Liver (tissue), 9 donors: Measurements from ENCODE around the gene LXN. TPM values are rescaled to one million over a fixed set of nuclear protein-coding genes. Genes with fewer than 3 reads are reported as not detected.

ENCODE experiments used
- DNase-seq: peaks from one replicate; pipeline ENCODE4 v3.0.0-alpha.2; 2017; ENCODE audit warnings: low spot score
- H3K27ac ChIP-seq, 2 donors: one replicate each; pipeline ENCODE4 v1.7.0; 2013; ENCODE audit warnings: inconsistent platforms in 2 of 2, low read length in 2 of 2, control low read depth in 1 of 2, low read depth in 1 of 2, mild to moderate bottlenecking in 1 of 2
- H3K27me3 ChIP-seq, 4 donors: one replicate each; pipeline versions ENCODE4 v1.6.1 to v1.7.0; 2013; ENCODE audit warnings: low read length in 3 of 4, inconsistent platforms in 1 of 4, mild to moderate bottlenecking in 1 of 4, moderate library complexity in 1 of 4; ENCODE audit not compliant: control insufficient read depth in 4 of 4, insufficient read depth in 4 of 4
- H3K36me3 ChIP-seq, 4 donors: one replicate each; pipeline versions ENCODE4 v1.6.1 to v1.7.0; 2013; ENCODE audit warnings: low read length in 3 of 4, mild to moderate bottlenecking in 3 of 4, low read depth in 1 of 4, moderate library complexity in 1 of 4; ENCODE audit not compliant: control insufficient read depth in 4 of 4, insufficient read depth in 3 of 4
- H3K4me1 ChIP-seq, 4 donors: one replicate each; pipeline versions ENCODE4 v1.6.1 to v1.7.0; 2013; ENCODE audit warnings: low read length in 3 of 4, mild to moderate bottlenecking in 3 of 4, moderate library complexity in 1 of 4; ENCODE audit not compliant: control insufficient read depth in 4 of 4, insufficient read depth in 4 of 4
- H3K4me3 ChIP-seq, 3 donors: one replicate each; pipeline versions ENCODE4 v1.6.1 to v1.7.0; 2013; ENCODE audit warnings: low read length in 3 of 3, control low read depth in 1 of 3, low read depth in 1 of 3, mild to moderate bottlenecking in 1 of 3
- H3K9ac ChIP-seq, 2 donors: one replicate each; pipeline ENCODE4 v1.7.0; 2013; ENCODE audit warnings: low read length in 2 of 2, mild to moderate bottlenecking in 2 of 2, moderate library complexity in 2 of 2, control low read depth in 1 of 2, low read depth in 1 of 2
- H3K9me3 ChIP-seq, 4 donors: one replicate each; pipeline versions ENCODE4 v1.6.1 to v1.7.0; 2013; ENCODE audit warnings: low read length in 3 of 4; ENCODE audit not compliant: control insufficient read depth in 4 of 4
- ATF3 ChIP-seq: IDR thresholded peaks from 2 replicates; pipeline ENCODE4 v1.6.1; 2016; ENCODE audit warnings: antibody characterized with exemption
- CTCF ChIP-seq: fragments of 150-350 bp; IDR thresholded peaks from 2 replicates; pipeline ENCODE4 v1.5.1; 2017; ENCODE audit warnings: improper control_type of control experiment, low read depth, low read length; ENCODE audit not compliant: missing input control
- EGR1 ChIP-seq, 2 donors: IDR thresholded peaks; 2 replicates each; pipeline ENCODE4 v1.6.1; 2016 to 2018; ENCODE audit warnings: antibody characterized with exemption in 2 of 2, low read depth in 2 of 2
- FOXA1 ChIP-seq: IDR thresholded peaks from 2 replicates; pipeline ENCODE4 v1.6.1; 2016; ENCODE audit warnings: antibody characterized with exemption
- FOXA2 ChIP-seq: IDR thresholded peaks from 2 replicates; pipeline ENCODE4 v1.6.1; 2016; ENCODE audit warnings: antibody characterized with exemption
- GABPA ChIP-seq, 2 donors: IDR thresholded peaks in 1 of 2; conservative IDR thresholded peaks in 1 of 2; 2 replicates each; pipeline ENCODE4 v1.6.1; 2016; ENCODE audit warnings: antibody characterized with exemption in 2 of 2, mild to moderate bottlenecking in 1 of 2, moderate library complexity in 1 of 2
- HNF4A ChIP-seq, 2 donors: conservative IDR thresholded peaks; 2 replicates each; pipeline ENCODE4 v1.6.1; 2016; ENCODE audit warnings: antibody characterized with exemption in 2 of 2, mild to moderate bottlenecking in 2 of 2
- HNF4G ChIP-seq: IDR thresholded peaks from 2 replicates; pipeline ENCODE4 v1.6.1; 2016; ENCODE audit warnings: antibody characterized with exemption
- JUND ChIP-seq, 2 donors: IDR thresholded peaks; 2 replicates each; pipeline ENCODE4 v1.6.1; 2016; ENCODE audit warnings: antibody characterized with exemption in 2 of 2
- MAX ChIP-seq: IDR thresholded peaks from 2 replicates; pipeline ENCODE4 v1.6.1; 2016; ENCODE audit warnings: antibody characterized with exemption
- NR2F2 ChIP-seq: IDR thresholded peaks from 2 replicates; pipeline ENCODE4 v1.6.1; 2016; ENCODE audit warnings: antibody characterized with exemption
- RAD21 ChIP-seq, 2 donors: IDR thresholded peaks; 2 replicates each; pipeline ENCODE4 v1.6.1; 2016; ENCODE audit warnings: antibody characterized with exemption in 2 of 2, mild to moderate bottlenecking in 2 of 2
- REST ChIP-seq: IDR thresholded peaks from 2 replicates; pipeline ENCODE4 v1.6.1; 2016; ENCODE audit warnings: antibody characterized with exemption, mild to moderate bottlenecking
- RXRA ChIP-seq, 2 donors: IDR thresholded peaks; 2 replicates each; pipeline ENCODE4 v1.6.1; 2017 to 2018; ENCODE audit warnings: antibody characterized with exemption in 2 of 2, mild to moderate bottlenecking in 1 of 2
- SP1 ChIP-seq: IDR thresholded peaks from 2 replicates; pipeline ENCODE4 v1.6.1; 2018; ENCODE audit warnings: antibody characterized with exemption, mild to moderate bottlenecking
- TAF1 ChIP-seq: conservative IDR thresholded peaks from 2 replicates; pipeline ENCODE4 v1.6.1; 2016; ENCODE audit warnings: antibody characterized with exemption, mild to moderate bottlenecking
- YY1 ChIP-seq: IDR thresholded peaks from 2 replicates; pipeline ENCODE4 v1.6.1; 2016; ENCODE audit warnings: antibody characterized with exemption, mild to moderate bottlenecking
- WGBS: extraction: QIAGEN DNeasy Blood & Tissue Kit; methylation state at CpG from one replicate; pipeline ENCODE4 v1.1.7; 2013; 5-methylcytosine and 5-hydroxymethylcytosine counted together
- polyA plus RNA-seq, 2 donors: library from polyadenylated mRNA; stranded (reverse) in 1 of 2; unstranded in 1 of 2; fragments of 200-250 nt in 1 of 2; fragments of >200 nt in 1 of 2; fragmentation: Nextera tagmentation in 1 of 2; extraction: Ambion mirVana in 1 of 2; gene quantifications; one replicate each; pipeline versions ENCODE4 v1.2.1 to v1.2.3, GENCODE V29; 2013 to 2015
- total RNA-seq, 2 donors: library from RNA; depleted of rRNA; stranded (reverse); fragments of >200 nt; gene quantifications; one replicate each; pipeline ENCODE4 v1.2.3, GENCODE V29; 2014
- TF ChIP-seq, protein P1 (sequence below): IDR thresholded peaks from 2 replicates; pipeline ENCODE4 v1.6.1; 2016; ENCODE audit warnings: antibody characterized with exemption
- donor health status: healthy.
- donor health status: healthy.
- donor health status: healthy.
- donor health status: healthy.
- donor health status: healthy.

The LXN gene
- total and polyA plus RNA-seq, 4 donors, result 1.7 to 52.2 (median 2.6) TPM

DNA sequence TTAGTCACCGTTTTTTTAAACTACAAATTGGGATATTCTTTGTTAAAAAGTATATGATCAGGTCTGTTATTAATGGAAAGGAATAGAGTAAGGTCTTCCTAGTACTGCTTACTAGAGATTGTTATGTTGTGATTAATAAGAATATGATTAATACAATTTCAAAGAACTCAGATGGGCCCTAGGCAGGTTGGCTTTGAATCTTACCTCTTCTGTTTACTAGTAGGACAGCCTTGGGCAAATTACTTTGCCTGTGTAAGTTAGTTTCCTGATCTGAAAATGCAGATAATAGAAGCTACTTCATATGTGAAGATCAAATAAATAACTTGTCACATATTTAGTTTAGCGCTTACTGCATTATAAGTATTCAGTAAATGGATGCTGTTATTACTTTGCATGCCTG is 21.3 kb downstream of the LXN start:
- H3K4me1 ChIP-seq, result peaks cover 0 to 3% (median under 1%) of the 10 kb centered on the region in 4 donors

DNA sequence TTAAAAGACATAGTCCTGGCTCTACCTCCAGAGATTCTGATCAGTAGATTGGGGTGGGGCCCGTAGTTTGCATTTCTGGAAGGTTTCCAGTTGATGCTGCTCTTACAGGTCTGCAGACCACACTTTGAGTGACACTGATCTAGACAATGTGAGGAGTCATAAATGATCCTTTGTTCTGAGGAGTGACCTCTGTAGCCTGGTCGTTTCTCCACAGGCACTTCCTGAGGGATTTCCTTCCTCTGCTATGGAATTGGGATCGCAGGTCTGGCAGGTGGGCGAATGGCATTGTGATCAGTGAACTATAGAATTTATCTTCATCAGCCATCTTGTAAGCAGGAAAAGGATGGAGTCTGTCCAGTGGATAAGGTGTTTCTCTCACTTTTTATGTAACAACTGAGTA is 22.7 kb downstream of the LXN start:
- H3K9me3 ChIP-seq, result no peaks in the 10 kb centered on the region
- no peak for DNase-seq
- TF ChIP-seq RAD21 (IDR thresholded peaks at IDR 0.05) (no peak), NR2F2 (peak; percentile 25), SP1 (no peak), YY1 (no peak), ATF3 (no peak)
- 76% methylated on average over 4 of the region's 4 CpGs for WGBS
- H3K4me1 ChIP-seq, result peaks cover 2 to 13% (median 11%) of the 10 kb centered on the region in 4 donors
- H3K27ac ChIP-seq, result no peak overlapping the region
- H3K4me3 ChIP-seq, result no peak overlapping the region
- H3K27me3 ChIP-seq, result no peaks in the 10 kb centered on the region
- no peak overlapping the region for H3K9ac ChIP-seq
- H3K36me3 ChIP-seq, result peaks cover 0 to 40% (median 26%) of the 10 kb centered on the region in 4 donors

More for the DNA sequence above, 21.3 kb downstream of the LXN start:
- Histone ChIP-seq H3K36me3 (peaks cover 0 to 46% (median 32%) of the 10 kb centered on the region in 4 donors), H3K9me3 (no peaks in the 10 kb centered on the region), H3K27ac (no peak overlapping the region), H3K9ac (no peak overlapping the region), H3K27me3 (no peaks in the 10 kb centered on the region), H3K4me3 (no peak overlapping the region)
- no peak for TF ChIP-seq RXRA (IDR thresholded peaks at IDR 0.05)
- TF ChIP-seq RAD21 (IDR thresholded peaks at IDR 0.05), result no peak
- no peak for TF ChIP-seq JUND (IDR thresholded peaks at IDR 0.05)
- TF ChIP-seq YY1, result no peak
- no peak for TF ChIP-seq SP1
- TF ChIP-seq NR2F2, result no peak
- 97% methylated on average over 2 of the region's 2 CpGs for WGBS
- no peak for DNase-seq

- H3K4me1 ChIP-seq, result peaks cover 2 to 13% (median 11%) of the 10 kb centered on the region in 4 donors
These were observed 28.0 kb downstream of the LXN start, which contains the start of gene GFM1 for GRCh38 chr3:158644345-158644908. Gene GFM1 (plus strand): TSS chr3:158644527. CDS start chr3:158644635, 108 bp downstream.

More at GRCh38 chr3:158644345-158644908, 28.0 kb downstream of the LXN start, which contains the start of gene GFM1:
- H3K4me3 ChIP-seq, result peak within 1 kb of the TSS; percentile 80 to 100 (median 85)
- H3K36me3 ChIP-seq, result peaks cover 0 to 5% (median 4%) of the 10 kb centered on the region in 4 donors
- DNase-seq, result peak; percentile 89
- TF ChIP-seq SP1 (peak; percentile 79), FOXA1 (no peak), JUND (IDR thresholded peaks at IDR 0.05) (peak in 1 of 2 donors; percentile 75), EGR1 (IDR thresholded peaks at IDR 0.05; ENCODE audit: low read depth in 2 of 2) (peak; percentile 71 to 85), CTCF (peak; percentile 70), ATF3 (no peak), RAD21 (IDR thresholded peaks at IDR 0.05) (peak; percentile 67 to 81), HNF4A (conservative IDR thresholded peaks at IDR 0.05) (peak; percentile 90 to 95), FOXA2 (no peak), TAF1 (peak; percentile 44), GABPA (IDR thresholded peaks at IDR 0.05 in 1 of 2, conservative IDR thresholded peaks at IDR 0.05 in 1 of 2) (peak; percentile 83 to 98), REST (peak; percentile 82), RXRA (IDR thresholded peaks at IDR 0.05) (peak; percentile 80 to 82), MAX (peak; percentile 93), YY1 (peak; percentile 86), NR2F2 (peak; percentile 72), HNF4G (peak; percentile 81)
- TF ChIP-seq, protein P1, sequence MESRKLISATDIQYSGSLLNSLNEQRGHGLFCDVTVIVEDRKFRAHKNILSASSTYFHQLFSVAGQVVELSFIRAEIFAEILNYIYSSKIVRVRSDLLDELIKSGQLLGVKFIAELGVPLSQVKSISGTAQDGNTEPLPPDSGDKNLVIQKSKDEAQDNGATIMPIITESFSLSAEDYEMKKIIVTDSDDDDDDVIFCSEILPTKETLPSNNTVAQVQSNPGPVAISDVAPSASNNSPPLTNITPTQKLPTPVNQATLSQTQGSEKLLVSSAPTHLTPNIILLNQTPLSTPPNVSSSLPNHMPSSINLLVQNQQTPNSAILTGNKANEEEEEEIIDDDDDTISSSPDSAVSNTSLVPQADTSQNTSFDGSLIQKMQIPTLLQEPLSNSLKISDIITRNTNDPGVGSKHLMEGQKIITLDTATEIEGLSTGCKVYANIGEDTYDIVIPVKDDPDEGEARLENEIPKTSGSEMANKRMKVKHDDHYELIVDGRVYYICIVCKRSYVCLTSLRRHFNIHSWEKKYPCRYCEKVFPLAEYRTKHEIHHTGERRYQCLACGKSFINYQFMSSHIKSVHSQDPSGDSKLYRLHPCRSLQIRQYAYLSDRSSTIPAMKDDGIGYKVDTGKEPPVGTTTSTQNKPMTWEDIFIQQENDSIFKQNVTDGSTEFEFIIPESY, result peak; percentile 86
- peak within 1 kb of the TSS; percentile 72 to 86 for H3K27ac ChIP-seq
- WGBS, result under 1% methylated on average over 42 of the region's 42 CpGs
- H3K27me3 ChIP-seq, result peaks cover 0 to 2% (median 0%) of the 10 kb centered on the region in 4 donors
- H3K9ac ChIP-seq, result peak within 1 kb of the TSS; percentile 87 to 92
- no peaks in the 10 kb centered on the region for H3K9me3 ChIP-seq
